ENCODE data around the gene CDK2AP2.
A peak's percentile ranks its signal among the peaks of the same experiment; 100 is the strongest.

Gene CDK2AP2

DNA sequence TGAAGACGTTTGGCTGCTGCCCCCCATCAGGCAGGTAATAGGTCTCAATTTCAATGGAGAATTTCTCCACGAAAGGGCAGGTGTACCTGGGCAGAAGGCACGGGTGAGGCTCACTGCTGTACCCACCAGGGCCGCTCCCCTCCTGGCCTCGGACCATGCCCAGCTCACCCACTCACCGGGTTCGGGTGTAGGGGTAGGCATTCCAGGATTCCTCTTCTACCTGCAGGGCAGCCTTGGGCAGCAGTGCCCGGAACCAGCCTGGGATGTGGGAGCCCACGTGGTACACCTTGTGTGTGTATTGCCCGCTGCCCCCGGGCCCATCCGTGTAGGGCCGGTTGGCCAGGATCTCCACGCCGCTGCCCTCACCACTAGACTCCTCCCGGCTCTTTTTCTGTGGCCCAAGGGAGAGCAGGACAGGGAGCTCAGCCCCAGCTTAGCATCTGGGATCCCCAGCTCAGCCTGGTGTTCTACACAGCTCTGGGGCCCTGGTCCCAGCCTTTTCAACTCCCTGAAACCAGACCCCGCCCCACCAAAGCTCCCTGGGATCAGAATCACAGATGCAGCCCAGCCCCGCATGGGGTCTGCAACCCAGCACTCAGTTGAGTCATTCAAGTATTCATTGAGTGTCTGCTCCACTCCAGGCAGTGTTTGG, 5.5 kb downstream of the CDK2AP2 start:
- no peak for TF ChIP-seq Cebpa-rat (IDR thresholded peaks at IDR 0.05)
- peak overlapping the region in 7 of 11 experiments; percentile 6 to 88 (median 33); a peak in 5 of 22 replicates for H3K9ac ChIP-seq
- peaks cover 0 to 13% (median 9%) of the 10 kb centered on the region in 11 experiments; a peak in 9 of 22 replicates for H3K27me3 ChIP-seq
- peaks cover 27 to 61% (median 46%) of the 10 kb centered on the region in 11 experiments for H3K36me3 ChIP-seq
- peaks cover 0 to 7% (median 0%) of the 10 kb centered on the region in 11 experiments; a peak in 1 of 22 replicates for H3K9me3 ChIP-seq (replicated peaks in 1 of 11)
- no peak overlapping the region for H3K27ac ChIP-seq
- peak overlapping the region; percentile 91 to 100 (median 99); a peak in 21 of 22 replicates for H3K4me2 ChIP-seq
- H3K4me1 ChIP-seq = peaks cover 59 to 67% (median 63%) of the 10 kb centered on the region in 10 experiments
- no peak overlapping the region; a peak in 1 of 20 replicates for H3K4me3 ChIP-seq
- H4K20me1 ChIP-seq = peaks cover 27 to 85% (median 45%) of the 10 kb centered on the region in 11 experiments; a peak in 21 of 22 replicates

DNA sequence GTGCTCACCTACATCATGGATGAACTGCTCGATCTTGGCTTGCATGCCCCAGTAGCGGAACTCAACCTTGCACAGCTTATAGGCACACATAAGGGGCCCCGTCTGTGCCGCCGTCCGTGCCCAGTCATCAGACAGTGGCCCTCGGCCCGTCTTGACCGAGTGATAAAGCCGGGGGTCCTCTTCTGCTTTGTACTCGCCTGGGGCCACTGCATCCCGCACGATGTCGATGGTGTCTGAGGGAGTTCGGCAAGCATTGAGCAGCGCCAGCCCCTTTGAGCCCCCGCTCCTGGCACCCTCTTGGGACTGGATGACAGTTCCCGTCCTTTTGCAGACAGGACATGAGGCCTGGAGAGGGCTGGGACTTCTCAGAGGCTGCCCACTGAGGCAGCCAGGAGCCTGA, 6.1 kb downstream of the CDK2AP2 start:
- Histone ChIP-seq H4K20me1 (peaks cover 25 to 85% (median 40%) of the 10 kb centered on the region in 11 experiments; a peak in 21 of 22 replicates), H3K9ac (peak overlapping the region in 3 of 11 experiments; percentile 33 to 37 (median 37); a peak in 4 of 22 replicates), H3K4me2 (peak overlapping the region in 6 of 11 experiments; percentile 56 to 100 (median 97); a peak in 12 of 22 replicates), H3K4me1 (peaks cover 53 to 65% (median 58%) of the 10 kb centered on the region in 10 experiments), H3K9me3 (replicated peaks in 1 of 11) (peaks cover 0 to 7% (median 0%) of the 10 kb centered on the region in 11 experiments; a peak in 1 of 22 replicates), H3K27me3 (peaks cover 0 to 13% (median 9%) of the 10 kb centered on the region in 11 experiments; a peak in 9 of 22 replicates), H3K36me3 (peaks cover 27 to 66% (median 52%) of the 10 kb centered on the region in 11 experiments), H3K27ac (peak overlapping the region in 1 of 11 experiments; percentile 53; a peak in 1 of 22 replicates), H3K4me3 (peak overlapping the region in 1 of 10 experiments; percentile 52; a peak in 1 of 20 replicates)
- TF ChIP-seq Cebpa-rat (IDR thresholded peaks at IDR 0.05) = no peak

DNA sequence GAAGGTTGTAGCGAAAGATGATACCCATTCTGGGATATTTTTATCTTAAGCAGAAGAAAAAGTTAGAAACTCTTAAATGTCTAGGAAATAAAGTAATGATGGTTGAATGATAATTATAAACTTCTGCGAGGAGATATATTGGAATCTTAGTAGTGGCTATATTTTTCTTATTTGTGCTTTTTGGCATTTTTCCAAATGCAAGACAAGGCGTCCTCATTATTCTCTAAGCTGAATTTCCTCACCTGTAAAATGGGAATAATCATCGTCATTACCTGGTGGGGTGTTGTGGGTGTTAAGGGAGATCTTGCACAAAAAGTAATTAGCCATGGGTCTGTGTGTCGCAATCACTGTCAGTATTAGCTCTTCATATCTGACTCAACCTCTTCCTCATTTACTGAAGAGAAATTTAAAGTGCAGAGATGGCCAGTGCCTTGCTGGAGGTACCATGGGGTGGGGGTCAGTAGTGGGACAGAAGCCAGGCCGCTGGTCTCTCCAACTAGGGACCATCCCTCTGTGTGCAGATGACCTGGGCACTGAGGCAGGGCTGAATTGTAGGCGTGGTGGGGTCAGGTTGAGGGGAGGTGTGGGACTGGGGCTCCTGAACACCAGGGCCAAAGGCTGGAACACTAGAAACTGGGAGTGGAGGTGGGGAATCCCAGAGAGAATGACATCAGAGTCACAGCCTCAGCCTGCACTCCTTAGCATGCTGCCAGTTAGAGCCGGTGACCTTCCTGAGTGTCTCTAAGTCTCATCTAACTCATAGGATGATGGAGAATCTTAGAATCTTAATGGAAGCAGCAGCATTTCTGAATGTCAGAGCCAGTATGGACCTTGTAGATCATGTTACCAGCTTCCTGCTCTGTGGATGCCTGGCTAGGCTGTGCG, 6.9 kb downstream of the CDK2AP2 start:
- Histone ChIP-seq H3K4me2 (peak overlapping the region; percentile 28 to 100 (median 66); a peak in 18 of 22 replicates), H3K36me3 (peaks cover 30 to 73% (median 60%) of the 10 kb centered on the region in 11 experiments), H3K9me3 (replicated peaks in 1 of 11) (peaks cover 0 to 7% (median 0%) of the 10 kb centered on the region in 11 experiments; a peak in 1 of 22 replicates), H3K4me3 (peak overlapping the region in 2 of 10 experiments; percentile 9 to 52; a peak in 3 of 20 replicates), H3K27ac (peak overlapping the region in 3 of 11 experiments; percentile 23 to 53 (median 53); a peak in 4 of 22 replicates), H3K27me3 (peaks cover 0 to 13% (median 9%) of the 10 kb centered on the region in 11 experiments; a peak in 9 of 22 replicates), H3K9ac (peak overlapping the region in 4 of 11 experiments; percentile 18 to 37 (median 35); a peak in 5 of 22 replicates), H4K20me1 (peaks cover 25 to 87% (median 36%) of the 10 kb centered on the region in 11 experiments; a peak in 21 of 22 replicates), H3K4me1 (peaks cover 45 to 60% (median 50%) of the 10 kb centered on the region in 10 experiments)
- peak; percentile 62 to 97 (median 82); a peak in 19 of 22 replicates for TF ChIP-seq Cebpa-rat (IDR thresholded peaks at IDR 0.05)

DNA sequence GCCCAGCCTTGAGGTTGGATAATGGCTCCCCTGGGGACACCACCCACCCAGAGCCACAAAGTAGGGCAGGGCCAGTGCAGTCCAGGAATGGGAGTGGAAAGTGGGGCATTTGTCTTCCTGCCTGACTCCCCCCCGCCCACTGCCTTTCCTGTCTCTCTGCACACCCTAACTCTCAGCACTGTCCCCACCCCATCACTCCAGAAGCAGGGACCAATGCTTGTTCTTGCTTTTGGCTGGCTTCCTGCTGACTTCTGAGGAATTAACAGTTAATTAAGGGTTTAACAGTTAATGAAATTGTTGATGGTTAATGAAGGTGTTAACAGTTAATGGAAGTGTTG, 7.5 kb downstream of the CDK2AP2 start:
- TF ChIP-seq Cebpa-rat (IDR thresholded peaks at IDR 0.05) = no peak

DNA sequence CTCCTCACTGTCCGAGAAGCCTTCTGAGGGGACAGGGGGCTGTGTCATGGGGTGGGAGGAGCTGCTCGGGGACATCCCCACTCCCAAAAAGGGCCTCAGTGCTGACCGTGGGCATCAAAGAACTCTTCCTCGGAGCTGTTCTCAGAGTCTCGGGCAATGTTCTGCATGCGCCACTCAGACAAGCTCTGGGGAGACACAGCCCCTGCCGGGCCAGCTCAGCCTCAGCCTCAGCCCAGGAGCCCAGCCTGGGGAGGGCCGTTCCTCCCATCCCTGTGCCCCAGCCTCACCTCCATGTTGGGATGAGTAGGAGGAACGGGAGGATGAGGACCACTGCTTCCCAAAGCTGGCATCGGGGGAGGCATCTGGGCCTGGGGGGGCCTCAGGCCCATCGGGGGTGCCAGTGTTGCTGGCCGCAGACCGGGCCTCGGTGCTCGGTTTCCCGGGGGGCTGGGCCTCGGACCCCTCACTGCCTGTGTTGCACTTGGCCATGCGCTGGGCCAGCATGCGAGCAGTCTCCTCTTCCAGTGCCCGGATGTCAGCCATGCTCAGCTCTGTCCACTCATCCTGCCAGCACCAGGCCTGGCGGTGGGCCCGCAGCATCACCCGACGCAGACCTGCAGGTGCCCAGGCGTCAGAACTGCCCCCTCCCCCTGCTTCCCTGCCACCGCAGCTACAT, 8.0 kb downstream of the CDK2AP2 start:
- Histone ChIP-seq H3K36me3 (peaks cover 41 to 85% (median 71%) of the 10 kb centered on the region in 11 experiments), H4K20me1 (peaks cover 25 to 91% (median 32%) of the 10 kb centered on the region in 11 experiments; a peak in 21 of 22 replicates), H3K9ac (no peak overlapping the region), H3K9me3 (replicated peaks in 1 of 11) (peaks cover 0 to 7% (median 0%) of the 10 kb centered on the region in 11 experiments; a peak in 1 of 22 replicates), H3K4me2 (peak overlapping the region; percentile 28 to 100 (median 66); a peak in 19 of 22 replicates), H3K27ac (peak overlapping the region in 1 of 11 experiments; percentile 26; a peak in 2 of 22 replicates), H3K4me3 (no peak overlapping the region), H3K4me1 (peaks cover 36 to 53% (median 42%) of the 10 kb centered on the region in 10 experiments), H3K27me3 (peaks cover 0 to 13% (median 9%) of the 10 kb centered on the region in 11 experiments; a peak in 9 of 22 replicates)
- TF ChIP-seq Cebpa-rat (IDR thresholded peaks at IDR 0.05) = no peak

More for the DNA sequence above, 7.5 kb downstream of the CDK2AP2 start:
- H3K4me2 ChIP-seq = peak overlapping the region; percentile 28 to 100 (median 66); a peak in 19 of 22 replicates
- peaks cover 0 to 7% (median 0%) of the 10 kb centered on the region in 11 experiments; a peak in 1 of 22 replicates for H3K9me3 ChIP-seq (replicated peaks in 1 of 11)
- peak overlapping the region in 2 of 11 experiments; percentile 26 to 53; a peak in 2 of 22 replicates for H3K27ac ChIP-seq
- no peak overlapping the region for H3K4me3 ChIP-seq
- peaks cover 36 to 80% (median 66%) of the 10 kb centered on the region in 11 experiments for H3K36me3 ChIP-seq
- no peak overlapping the region for H3K9ac ChIP-seq
- H4K20me1 ChIP-seq = peaks cover 25 to 89% (median 32%) of the 10 kb centered on the region in 11 experiments; a peak in 21 of 22 replicates
- peaks cover 39 to 55% (median 45%) of the 10 kb centered on the region in 10 experiments for H3K4me1 ChIP-seq
- H3K27me3 ChIP-seq = peaks cover 0 to 13% (median 9%) of the 10 kb centered on the region in 11 experiments; a peak in 9 of 22 replicates

DNA sequence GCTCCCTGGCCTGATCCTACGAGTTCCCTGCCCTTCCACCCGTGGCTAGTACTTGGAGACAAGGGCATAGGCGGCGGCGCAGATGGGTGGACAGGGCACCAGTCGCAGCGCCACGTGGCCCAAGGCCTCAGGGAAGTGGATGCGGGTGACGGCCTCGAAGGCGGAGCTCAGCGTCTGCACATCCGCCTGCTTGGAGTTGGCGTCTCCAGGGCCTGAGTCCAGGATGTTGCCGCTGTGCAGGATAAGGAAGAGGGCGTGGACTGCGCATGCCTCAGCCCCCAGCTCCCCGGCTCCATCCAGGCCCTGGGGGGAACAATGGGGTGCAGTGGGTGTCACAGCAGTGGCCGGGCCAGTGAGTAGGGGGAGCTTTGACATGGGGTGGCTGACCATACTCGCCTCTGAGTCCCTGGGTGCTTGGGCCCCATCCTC, 9.4 kb downstream of the CDK2AP2 start:
- Histone ChIP-seq H3K27ac (no peak overlapping the region), H3K36me3 (peaks cover 47 to 96% (median 79%) of the 10 kb centered on the region in 11 experiments), H4K20me1 (peaks cover 16 to 88% (median 22%) of the 10 kb centered on the region in 11 experiments; a peak in 21 of 22 replicates), H3K4me1 (peaks cover 30 to 48% (median 36%) of the 10 kb centered on the region in 10 experiments), H3K4me3 (no peak overlapping the region), H3K27me3 (peaks cover 0 to 7% (median 4%) of the 10 kb centered on the region in 11 experiments; a peak in 9 of 22 replicates), H3K4me2 (no peak overlapping the region), H3K9ac (no peak overlapping the region), H3K9me3 (replicated peaks in 1 of 11) (peaks cover 0 to 7% (median 0%) of the 10 kb centered on the region in 11 experiments; a peak in 1 of 22 replicates)
- TF ChIP-seq Cebpa-rat (IDR thresholded peaks at IDR 0.05) = no peak

DNA sequence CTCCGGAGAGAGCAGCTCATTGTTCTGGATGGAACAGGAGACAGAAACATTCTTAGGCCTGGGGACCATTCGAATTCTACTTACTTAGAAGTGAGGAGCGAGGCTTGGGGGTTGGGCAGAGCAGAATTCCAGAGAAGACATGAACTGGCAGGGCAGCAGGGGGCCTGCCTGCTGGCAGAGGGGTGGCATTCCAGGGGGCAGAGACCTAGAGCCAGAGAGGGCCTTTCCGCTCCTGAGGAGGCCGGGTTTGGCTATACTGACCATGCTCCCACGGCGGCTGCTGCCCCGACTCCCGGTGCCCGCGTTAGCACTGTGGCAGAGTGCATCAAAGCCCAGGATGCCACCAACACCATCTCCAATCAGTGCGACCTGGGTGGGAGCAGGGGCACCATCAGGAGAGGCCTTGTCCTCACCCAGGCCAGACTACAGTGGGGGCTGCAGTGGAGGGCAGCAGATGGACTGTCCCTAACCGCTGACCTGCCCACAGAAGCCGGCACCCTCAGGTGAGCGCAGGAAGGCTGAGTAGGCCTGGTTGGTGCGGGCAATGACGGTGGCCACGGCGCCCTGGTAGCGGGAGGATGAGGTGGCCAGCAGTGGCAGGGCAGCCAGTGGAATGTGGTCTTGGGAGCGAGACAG, 10.2 kb downstream of the CDK2AP2 start:
- Histone ChIP-seq H3K9me3 (replicated peaks in 1 of 11) (peaks cover 0 to 7% (median 0%) of the 10 kb centered on the region in 11 experiments; a peak in 1 of 22 replicates), H3K36me3 (peaks cover 53 to 96% (median 86%) of the 10 kb centered on the region in 11 experiments), H3K27me3 (no peaks in the 10 kb centered on the region), H4K20me1 (peaks cover 8 to 86% (median 18%) of the 10 kb centered on the region in 11 experiments; a peak in 19 of 22 replicates), H3K9ac (peak overlapping the region in 3 of 11 experiments; percentile 13 to 32 (median 20); a peak in 1 of 22 replicates), H3K4me1 (peaks cover 22 to 40% (median 28%) of the 10 kb centered on the region in 10 experiments), H3K4me2 (no peak overlapping the region), H3K4me3 (no peak overlapping the region), H3K27ac (no peak overlapping the region)
- no peak for TF ChIP-seq Cebpa-rat (IDR thresholded peaks at IDR 0.05)
